ENCODE results near the gene CAMK2A. TPM values are rescaled to one million over a fixed set of nuclear protein-coding genes. Genes with fewer than 3 reads are reported as not detected.

Gene CAMK2A
- total and polyA plus RNA-seq, 3 experiments from 2014 or later, result not detected

GRCh38 chr5:150300496-150301169 lies 11.1 kb upstream of the CAMK2A start:
- Mint-ChIP-seq H3K27me3 (peaks cover 19 to 34% of the 10 kb centered on the region in 2 donors), H3K27ac (no peak overlapping the region), H3K36me3 (no peaks in the 10 kb centered on the region), H3K4me1 (peaks cover 0 to 5% (median 4%) of the 10 kb centered on the region in 3 donors), H3K4me3 (peak overlapping the region in 1 of 7 donors; percentile 48), H3K9me3 (no peaks in the 10 kb centered on the region)
- POLR2A ChIA-PET, result no interaction called here
- Histone ChIP-seq H3K4me3 (ENCODE audit: low read length) (no peak overlapping the region), H3K36me3 (ENCODE audit: insufficient read depth, low read length) (no peaks in the 10 kb centered on the region), H3K27me3 (ENCODE audit: insufficient read depth, low read length, poor library complexity, severe bottlenecking) (no peaks in the 10 kb centered on the region), H3K9me3 (ENCODE audit: low read length) (no peaks in the 10 kb centered on the region), H3K27ac (ENCODE audit: low read depth, low read length) (no peak overlapping the region), H3K4me1 (ENCODE audit: insufficient read depth, low read length) (no peaks in the 10 kb centered on the region)
- CTCF ChIA-PET, result interaction anchor here (1.1 kb wide), 1 partner anchor 9 kb away, joined by 3 read pairs; no protein-coding TSS in a partner anchor
- DNase-seq, result no peak

- POLR2A ChIA-PET, result no interaction called here
- Mint-ChIP-seq H3K27ac (no peak overlapping the region), H3K27me3 (peaks cover 19 to 30% of the 10 kb centered on the region in 2 donors), H3K9me3 (no peaks in the 10 kb centered on the region), H3K36me3 (no peaks in the 10 kb centered on the region), H3K4me1 (peaks cover 0 to 5% (median 0%) of the 10 kb centered on the region in 3 donors), H3K4me3 (no peak overlapping the region)
- Histone ChIP-seq H3K27me3 (ENCODE audit: insufficient read depth, low read length, poor library complexity, severe bottlenecking) (no peaks in the 10 kb centered on the region), H3K4me1 (ENCODE audit: insufficient read depth, low read length) (no peaks in the 10 kb centered on the region), H3K36me3 (ENCODE audit: insufficient read depth, low read length) (no peaks in the 10 kb centered on the region), H3K27ac (ENCODE audit: low read depth, low read length) (no peak overlapping the region), H3K9me3 (ENCODE audit: low read length) (no peaks in the 10 kb centered on the region), H3K4me3 (ENCODE audit: low read length) (no peak overlapping the region)
- no peak for DNase-seq
- CTCF ChIA-PET, result interaction anchor here (1.1 kb wide), 1 partner anchor 8 kb away, joined by 3 read pairs; no protein-coding TSS in a partner anchor
Observed at GRCh38 chr5:150299571-150300327, 10.2 kb upstream of the CAMK2A start.

- H3K36me3 Mint-ChIP-seq, result no peaks in the 10 kb centered on the region
- no peaks in the 10 kb centered on the region for H3K4me1 ChIP-seq (ENCODE audit: insufficient read depth, low read length)
- no peak overlapping the region for H3K4me3 Mint-ChIP-seq
- no peaks in the 10 kb centered on the region for H3K36me3 ChIP-seq (ENCODE audit: insufficient read depth, low read length)
- no peak overlapping the region for H3K27ac Mint-ChIP-seq
- H3K27me3 ChIP-seq (ENCODE audit: insufficient read depth, low read length, poor library complexity, severe bottlenecking), result no peaks in the 10 kb centered on the region
- H3K27ac ChIP-seq (ENCODE audit: low read depth, low read length), result no peak overlapping the region
- peaks cover 15 to 26% of the 10 kb centered on the region in 2 donors for H3K27me3 Mint-ChIP-seq
- no peak overlapping the region for H3K4me3 ChIP-seq (ENCODE audit: low read length)
- no peak for DNase-seq
- H3K9me3 ChIP-seq (ENCODE audit: low read length), result no peaks in the 10 kb centered on the region
- H3K4me1 Mint-ChIP-seq, result peaks cover 0 to 5% (median 0%) of the 10 kb centered on the region in 3 donors
- H3K9me3 Mint-ChIP-seq, result no peaks in the 10 kb centered on the region
- ChIA-PET POLR2A (no interaction called here), CTCF (no interaction called here)
Observed at GRCh38 chr5:150298701-150299451, 9.3 kb upstream of the CAMK2A start.

GRCh38 chr5:150297934-150298595 lies 8.5 kb upstream of the CAMK2A start:
- Histone ChIP-seq H3K4me3 (ENCODE audit: low read length) (no peak overlapping the region), H3K27me3 (ENCODE audit: insufficient read depth, low read length, poor library complexity, severe bottlenecking) (no peaks in the 10 kb centered on the region), H3K27ac (ENCODE audit: low read depth, low read length) (no peak overlapping the region), H3K36me3 (ENCODE audit: insufficient read depth, low read length) (no peaks in the 10 kb centered on the region), H3K4me1 (ENCODE audit: insufficient read depth, low read length) (no peaks in the 10 kb centered on the region), H3K9me3 (ENCODE audit: low read length) (no peaks in the 10 kb centered on the region)
- Mint-ChIP-seq H3K27ac (no peak overlapping the region), H3K9me3 (no peaks in the 10 kb centered on the region), H3K36me3 (no peaks in the 10 kb centered on the region), H3K4me3 (no peak overlapping the region), H3K4me1 (peaks cover 0 to 5% (median 0%) of the 10 kb centered on the region in 3 donors), H3K27me3 (peaks cover 13 to 20% of the 10 kb centered on the region in 2 donors)
- no peak for DNase-seq
- ChIA-PET POLR2A (no interaction called here), CTCF (no interaction called here)

- H3K4me1 ChIP-seq (ENCODE audit: insufficient read depth, low read length), result no peaks in the 10 kb centered on the region
- no peaks in the 10 kb centered on the region for H3K36me3 Mint-ChIP-seq
- H3K36me3 ChIP-seq (ENCODE audit: insufficient read depth, low read length), result no peaks in the 10 kb centered on the region
- H3K4me1 Mint-ChIP-seq, result peaks cover 0 to 5% (median 0%) of the 10 kb centered on the region in 3 donors
- ChIA-PET CTCF (no interaction called here), POLR2A (no interaction called here)
- no peak overlapping the region for H3K4me3 Mint-ChIP-seq
- no peak overlapping the region for H3K4me3 ChIP-seq (ENCODE audit: low read length)
- no peak overlapping the region for H3K27ac Mint-ChIP-seq
- H3K9me3 ChIP-seq (ENCODE audit: low read length), result no peaks in the 10 kb centered on the region
- H3K27ac ChIP-seq (ENCODE audit: low read depth, low read length), result no peak overlapping the region
- H3K9me3 Mint-ChIP-seq, result no peaks in the 10 kb centered on the region
- no peaks in the 10 kb centered on the region for H3K27me3 ChIP-seq (ENCODE audit: insufficient read depth, low read length, poor library complexity, severe bottlenecking)
- peaks cover 14 to 21% of the 10 kb centered on the region in 2 donors for H3K27me3 Mint-ChIP-seq
- DNase-seq, result no peak
Observed at GRCh38 chr5:150297236-150297890, 7.8 kb upstream of the CAMK2A start.

GRCh38 chr5:150296496-150296895 lies 6.9 kb upstream of the CAMK2A start:
- Histone ChIP-seq H3K9me3 (ENCODE audit: low read length) (no peaks in the 10 kb centered on the region), H3K27ac (ENCODE audit: low read depth, low read length) (no peak overlapping the region), H3K27me3 (ENCODE audit: insufficient read depth, low read length, poor library complexity, severe bottlenecking) (no peaks in the 10 kb centered on the region), H3K4me1 (ENCODE audit: insufficient read depth, low read length) (no peaks in the 10 kb centered on the region), H3K4me3 (ENCODE audit: low read length) (no peak overlapping the region), H3K36me3 (ENCODE audit: insufficient read depth, low read length) (no peaks in the 10 kb centered on the region)
- CTCF ChIA-PET, result no interaction called here
- Mint-ChIP-seq H3K4me1 (peaks cover 0 to under 1% (median 0%) of the 10 kb centered on the region in 3 donors), H3K36me3 (no peaks in the 10 kb centered on the region), H3K27me3 (peaks cover 11 to 20% of the 10 kb centered on the region in 2 donors), H3K27ac (no peak overlapping the region), H3K9me3 (no peaks in the 10 kb centered on the region), H3K4me3 (no peak overlapping the region)
- POLR2A ChIA-PET, result no interaction called here
- DNase-seq, result no peak

DNA sequence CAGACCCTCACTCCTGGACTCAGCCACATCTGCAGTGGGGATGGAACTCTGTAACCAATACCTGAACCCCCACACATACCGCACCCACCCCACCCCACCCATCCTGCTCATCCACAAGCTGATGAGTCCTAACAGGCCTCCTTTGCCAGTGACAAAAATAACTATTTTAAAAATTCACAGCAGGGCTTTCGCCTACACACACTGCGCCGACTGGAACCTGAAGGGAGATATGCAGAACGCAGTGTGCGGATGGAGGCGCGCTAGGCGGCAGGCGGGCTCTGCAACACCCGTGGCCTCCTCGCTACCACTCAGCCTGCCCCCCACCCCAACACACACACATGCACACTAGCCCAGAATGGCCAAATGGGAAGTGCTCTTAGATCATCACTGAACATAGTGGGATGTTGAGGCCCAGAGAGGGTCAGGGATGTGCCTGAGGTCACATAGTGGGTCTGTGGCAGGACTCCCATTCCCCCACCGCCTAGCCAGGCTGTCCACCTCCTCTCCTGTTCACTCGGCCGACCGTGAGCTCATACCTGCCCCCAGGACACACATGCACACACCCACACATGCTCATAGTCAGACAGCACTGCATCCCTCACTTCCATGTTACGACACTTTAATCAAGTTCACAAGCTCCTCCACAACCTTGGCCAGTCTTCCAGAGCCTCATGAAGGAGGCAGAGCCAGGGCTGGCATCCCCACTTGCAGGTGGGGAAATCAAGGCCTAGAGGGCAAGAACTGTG lies 6.3 kb upstream of the CAMK2A start:
- H3K4me3 Mint-ChIP-seq, result no peak overlapping the region
- no peak for DNase-seq
- H3K27ac Mint-ChIP-seq, result no peak overlapping the region
- POLR2A ChIA-PET, result no interaction called here
- Histone ChIP-seq H3K9me3 (ENCODE audit: low read length) (no peaks in the 10 kb centered on the region), H3K4me3 (ENCODE audit: low read length) (no peak overlapping the region), H3K4me1 (ENCODE audit: insufficient read depth, low read length) (no peaks in the 10 kb centered on the region), H3K36me3 (ENCODE audit: insufficient read depth, low read length) (no peaks in the 10 kb centered on the region), H3K27me3 (ENCODE audit: insufficient read depth, low read length, poor library complexity, severe bottlenecking) (no peaks in the 10 kb centered on the region), H3K27ac (ENCODE audit: low read depth, low read length) (no peak overlapping the region)
- H3K4me1 Mint-ChIP-seq, result no peaks in the 10 kb centered on the region
- peaks cover 9 to 14% of the 10 kb centered on the region in 2 donors for H3K27me3 Mint-ChIP-seq
- no peaks in the 10 kb centered on the region for H3K9me3 Mint-ChIP-seq
- H3K36me3 Mint-ChIP-seq, result no peaks in the 10 kb centered on the region
- CTCF ChIA-PET, result no interaction called here

All from CD8-positive, alpha-beta memory T cell (primary cell).